HK-2 (cell line): Measurements from ENCODE around the gene RELA.
"Not testable (repeated sequence)": the region's sequence is repeated elsewhere in the genome, so short reads cannot be mapped to it uniquely, and the experiment has no call there.

Experiments
- DNase-seq: peaks from one replicate; pipeline ENCODE4 v3.0.0-alpha.2; 2018; ENCODE audit not compliant: unreplicated experiment

The RELA gene

GRCh38 chr11:65672180-65672860 lies 9.6 kb upstream of the RELA start:
- no peak for DNase-seq

GRCh38 chr11:65663639-65664200 lies 1.0 kb upstream of the RELA start:
- DNase-seq: no peak

- DNase-seq: no peak
These were observed 393 bp downstream of the RELA start for GRCh38 chr11:65662247-65662798.

- DNase-seq: no peak
These were observed 993 bp downstream of the RELA start for GRCh38 chr11:65661599-65662246.

GRCh38 chr11:65660908-65661307 lies 1.8 kb downstream of the RELA start:
- not testable (repeated sequence) for DNase-seq

- DNase-seq: no peak
These were observed 2.7 kb downstream of the RELA start for GRCh38 chr11:65660038-65660437.

- DNase-seq: no peak
These were observed 4.3 kb downstream of the RELA start for GRCh38 chr11:65658174-65659021.

GRCh38 chr11:65657426-65657825 lies 5.3 kb downstream of the RELA start:
- no peak for DNase-seq

- no peak for DNase-seq
These were observed 7.0 kb downstream of the RELA start for GRCh38 chr11:65655570-65656332.

GRCh38 chr11:65654375-65655349 lies 8.1 kb downstream of the RELA start:
- no peak for DNase-seq

GRCh38 chr11:65653229-65654225 lies 9.2 kb downstream of the RELA start:
- no peak for DNase-seq

GRCh38 chr11:65652511-65653228 lies 10.0 kb downstream of the RELA start:
- peak; percentile 89 for DNase-seq

GRCh38 chr11:65651589-65652510 lies 10.9 kb downstream of the RELA start:
- peak; percentile 15 for DNase-seq

GRCh38 chr11:65651339-65651588 lies 11.5 kb downstream of the RELA start:
- DNase-seq: no peak

GRCh38 chr11:65650547-65651338 lies 12.0 kb downstream of the RELA start:
- DNase-seq: no peak
